Right lobe of liver (tissue), 4 donors: ENCODE data around the gene MAPK12.

Source experiments
- CTCF ChIP-seq, 4 donors: fragments of 200-600 bp in 3 of 4; fragments of 450-650 bp in 1 of 4; IDR thresholded peaks; one replicate each; pipeline versions ENCODE4 v1.5.1 to v1.8.0; 2016 to 2022; ENCODE audit warnings: antibody characterized with exemption in 4 of 4, mild to moderate bottlenecking in 2 of 4
- POLR2A ChIP-seq: fragments of 450-650 bp; IDR thresholded peaks from one replicate; pipeline ENCODE4 v1.6.1; 2017; ENCODE audit warnings: antibody characterized with exemption, mild to moderate bottlenecking
- donor health status: DM: no; HTN: no; CAD: no.
- donor health status: DM: no; HTN: no; CAD: no.
- donor health status: DM: no; HTN: yes; CAD: no.

- TF ChIP-seq CTCF (IDR thresholded peaks at IDR 0.05) (no peak), POLR2A (no peak)
These were observed 35.2 kb downstream of the MAPK12 start for GRCh38 chr22:50226063-50226874.
